PFSK-1 (cell line): Measurements from ENCODE around the gene MUC2.

ENCODE experiments used
- FOXP2 ChIP-seq: optimal IDR thresholded peaks from 2 replicates; pipeline ENCODE3; 2011; ENCODE audit warnings: borderline replicate concordance, control low read depth, inconsistent platforms; ENCODE audit not compliant: insufficient read depth; ENCODE audit errors: extremely low read length, extremely low read depth
- POLR2AphosphoS5 ChIP-seq: IDR thresholded peaks from 2 replicates; pipeline ENCODE4 v1.6.1; 2012; ENCODE audit warnings: low read depth, mild to moderate bottlenecking, control low read depth, low read length, moderate library complexity
- REST ChIP-seq, 2 experiments: IDR thresholded peaks; 2 replicates each; pipeline versions ENCODE4 v1.6.1 to v1.8.0; 2011 to 2012; ENCODE audit warnings: low read depth in 2 of 2, low read length in 2 of 2, control low read depth in 1 of 2, inconsistent platforms in 1 of 2, mild to moderate bottlenecking in 1 of 2, moderate library complexity in 1 of 2; ENCODE audit not compliant: insufficient read depth in 1 of 2
- SIN3A ChIP-seq: IDR thresholded peaks from 2 replicates; pipeline ENCODE4 v1.6.1; 2012; ENCODE audit warnings: mild to moderate bottlenecking, low read length, moderate library complexity, borderline replicate concordance; ENCODE audit not compliant: insufficient read depth
- TAF1 ChIP-seq: IDR thresholded peaks from 2 replicates; pipeline ENCODE4 v1.6.1; 2012; ENCODE audit warnings: low read length, control low read depth, borderline replicate concordance; ENCODE audit not compliant: insufficient read depth

Gene MUC2

GRCh38 chr11:1030086-1030485 is 44.6 kb upstream of the MUC2 start:
- TF ChIP-seq TAF1, result no peak
- no peak for TF ChIP-seq FOXP2
- TF ChIP-seq REST (IDR thresholded peaks at IDR 0.05; ENCODE audit: insufficient read depth in 1 of 2, low read depth in 2 of 2, low read length in 2 of 2), result no peak
- no peak for TF ChIP-seq SIN3A

GRCh38 chr11:1030556-1030955 is 44.1 kb upstream of the MUC2 start:
- TF ChIP-seq FOXP2 (no peak), SIN3A (no peak), REST (IDR thresholded peaks at IDR 0.05; ENCODE audit: insufficient read depth in 1 of 2, low read depth in 2 of 2, low read length in 2 of 2) (no peak), POLR2AphosphoS5 (no peak), TAF1 (no peak)

- TF ChIP-seq FOXP2 (no peak), REST (IDR thresholded peaks at IDR 0.05; ENCODE audit: insufficient read depth in 1 of 2, low read depth in 2 of 2, low read length in 2 of 2) (no peak), TAF1 (no peak), SIN3A (no peak), POLR2AphosphoS5 (no peak)
Observed at GRCh38 chr11:1031121-1031899, 43.4 kb upstream of the MUC2 start.

- TF ChIP-seq TAF1 (no peak), FOXP2 (no peak), SIN3A (no peak), REST (IDR thresholded peaks at IDR 0.05; ENCODE audit: insufficient read depth in 1 of 2, low read depth in 2 of 2, low read length in 2 of 2) (no peak), POLR2AphosphoS5 (no peak)
Observed at GRCh38 chr11:1032310-1032891, 42.3 kb upstream of the MUC2 start.
